BJ (cell line): Measurements from ENCODE around the gene TRIP4. TPM values are rescaled to one million over a fixed set of nuclear protein-coding genes. Genes with fewer than 3 reads are reported as not detected.
"Not testable (repeated sequence)": the region's sequence is repeated elsewhere in the genome, so short reads cannot be mapped to it uniquely, and the experiment has no call there.

Experiments used
- CTCF ChIA-PET: fragments of 350-600 bp; formaldehyde crosslinking; extraction: SDS; loops from one replicate; lab custom pipeline; 2021; ENCODE audit warnings: antibody characterized with exemption, inconsistent platforms; lab: Yijun Ruan, JAX
- POLR2A ChIA-PET: fragments of 300-600 bp; sonication (Branson Sonifier 250); formaldehyde crosslinking; extraction: SDS; loops from one replicate; lab custom pipeline; 2021; ENCODE audit warnings: antibody characterized with exemption; lab: Charles Lee
- DNase-seq: peaks from one replicate; pipeline ENCODE4 v3.0.0-alpha.2; 2011; ENCODE audit warnings: low read depth
- H3K27me3 ChIP-seq: 2 replicates; pipeline ENCODE4 v1.6.0; 2011; ENCODE audit warnings: low read length; ENCODE audit not compliant: control insufficient read depth, insufficient read depth
- H3K36me3 ChIP-seq: 2 replicates; pipeline ENCODE4 v1.5.1; 2011; ENCODE audit warnings: low read length; ENCODE audit not compliant: control insufficient read depth, insufficient read depth
- H3K4me3 ChIP-seq: 2 replicates; pipeline ENCODE4 v1.5.1; 2011; ENCODE audit warnings: low read depth, mild to moderate bottlenecking, control low read depth, low read length
- CTCF ChIP-seq: IDR thresholded peaks from 2 replicates; pipeline ENCODE4 v1.5.1; 2011; ENCODE audit warnings: low read depth, mild to moderate bottlenecking, control low read depth, inconsistent platforms, low read length, moderate library complexity; ENCODE audit not compliant: insufficient read depth
- polyA plus RNA-seq: library from polyadenylated mRNA; depleted of rRNA; stranded (reverse); fragments of >200 nt; gene quantifications from 2 replicates; pipeline ENCODE4 v1.2.3, GENCODE V29; 2011

The TRIP4 gene
- polyA plus RNA-seq, 1 experiment: 14.3 TPM

GRCh38 chr15:64369078-64369607 lies 18.5 kb upstream of the TRIP4 start:
- no peak for DNase-seq
- no peaks in the 10 kb centered on the region for H3K27me3 ChIP-seq
- TF ChIP-seq CTCF: no peak
- POLR2A ChIA-PET: no interaction called here
- H3K36me3 ChIP-seq: no peaks in the 10 kb centered on the region
- H3K4me3 ChIP-seq: no peak overlapping the region
- CTCF ChIA-PET: interaction anchor here (0.6 to 1.2 kb wide), 2 partner anchors 13 to 525 kb away, joined by 3 read pairs; partner anchors contain the start of gene CSNK1G1

GRCh38 chr15:64371383-64371782 lies 16.3 kb upstream of the TRIP4 start:
- POLR2A ChIA-PET, H3K4me3 ChIP-seq, DNase-seq, H3K36me3 ChIP-seq, H3K27me3 ChIP-seq: not testable (repeated sequence)
- CTCF ChIA-PET: interaction anchor here (0.5 kb wide), 1 partner anchor 111 kb away, joined by 3 read pairs; no protein-coding TSS in a partner anchor

GRCh38 chr15:64373360-64373759 lies 14.3 kb upstream of the TRIP4 start:
- no peaks in the 10 kb centered on the region for H3K36me3 ChIP-seq
- H3K4me3 ChIP-seq: no peak overlapping the region
- POLR2A ChIA-PET: no interaction called here
- H3K27me3 ChIP-seq: no peaks in the 10 kb centered on the region
- no peak for DNase-seq
- CTCF ChIA-PET: interaction anchor here (0.7 kb wide), 1 partner anchor 15 kb away, joined by 3 read pairs; no protein-coding TSS in a partner anchor
- no peak for TF ChIP-seq CTCF

- TF ChIP-seq CTCF: no peak
- no peaks in the 10 kb centered on the region for H3K27me3 ChIP-seq
- H3K4me3 ChIP-seq: no peak overlapping the region
- CTCF ChIA-PET: interaction anchor here (0.6 kb wide), 1 partner anchor 259 kb away, joined by 3 read pairs; no protein-coding TSS in a partner anchor
- no peaks in the 10 kb centered on the region for H3K36me3 ChIP-seq
- POLR2A ChIA-PET: no interaction called here
- DNase-seq: no peak
These were observed 8.2 kb upstream of the TRIP4 start for GRCh38 chr15:64379216-64379960.

GRCh38 chr15:64380130-64380870 lies 7.3 kb upstream of the TRIP4 start:
- H3K36me3 ChIP-seq, POLR2A ChIA-PET, DNase-seq, H3K27me3 ChIP-seq: not testable (repeated sequence)
- peak overlapping the region; percentile 49 for H3K4me3 ChIP-seq
- CTCF ChIA-PET: interaction anchor here (0.6 kb wide), 1 partner anchor 258 kb away, joined by 3 read pairs; no protein-coding TSS in a partner anchor
